PC-9 (cell line): ENCODE measurements around the gene PTBP2.

Experiments
- CTCF ChIP-seq: fragments of 200-600 bp; sonication (generic); conservative IDR thresholded peaks from 2 replicates; pipeline ENCODE4 v1.6.1; 2017; ENCODE audit warnings: mixed run types, antibody characterized with exemption, mild to moderate bottlenecking, moderate library complexity
- EZH2 ChIP-seq: fragments of 200-600 bp; sonication (generic); IDR thresholded peaks from 2 replicates; pipeline ENCODE4 v1.8.0; 2017; ENCODE audit warnings: antibody characterized with exemption, low read depth

- TF ChIP-seq CTCF (no peak), EZH2 (no peak)
These were observed 98.5 kb downstream of the PTBP2 start for GRCh38 chr1:96820107-96820506.
